Osteocyte (in vitro differentiated cells): ENCODE results near the gene DNAJC7. TPM values are rescaled to one million over a fixed set of nuclear protein-coding genes. Genes with fewer than 3 reads are reported as not detected.
"Not testable (repeated sequence)": the region's sequence is repeated elsewhere in the genome, so short reads cannot be mapped to it uniquely, and the experiment has no call there.

ENCODE experiments used
- DNase-seq: peaks from one replicate; pipeline ENCODE4 v3.0.0; 2021; ENCODE audit warnings: mixed read lengths; ENCODE audit not compliant: unreplicated experiment; ENCODE audit errors: extremely low spot score
- H3K27ac Mint-ChIP-seq: one replicate; pipeline ENCODE4 v1.8.0; 2021; ENCODE audit warnings: mild to moderate bottlenecking, mixed read lengths; ENCODE audit not compliant: unreplicated experiment
- H3K27me3 Mint-ChIP-seq: one replicate; pipeline ENCODE4 v1.8.0; 2021; ENCODE audit warnings: mixed read lengths; ENCODE audit not compliant: unreplicated experiment
- H3K36me3 Mint-ChIP-seq: one replicate; pipeline ENCODE4 v1.8.0; 2021; ENCODE audit warnings: mixed read lengths; ENCODE audit not compliant: unreplicated experiment
- H3K4me1 Mint-ChIP-seq: one replicate; pipeline ENCODE4 v1.8.0; 2021; ENCODE audit warnings: mixed read lengths; ENCODE audit not compliant: unreplicated experiment
- H3K4me3 Mint-ChIP-seq: one replicate; pipeline ENCODE4 v1.8.0; 2021; ENCODE audit warnings: mild to moderate bottlenecking, moderate library complexity, mixed read lengths; ENCODE audit not compliant: unreplicated experiment
- H3K9me3 Mint-ChIP-seq: one replicate; pipeline ENCODE4 v1.8.0; 2021; ENCODE audit warnings: mixed read lengths; ENCODE audit not compliant: unreplicated experiment
- CTCF ChIP-seq: fragments of 200-600 bp; sonication (generic); IDR thresholded peaks from 2 replicates; pipeline ENCODE4 v1.5.0; 2021; ENCODE audit warnings: antibody characterized with exemption, mild to moderate bottlenecking, moderate library complexity
- total RNA-seq: library from RNA; stranded (reverse); gene quantifications from 2 replicates; pipeline ENCODE4 v1.2.1, GENCODE V29; 2021

DNAJC7 gene
- total RNA-seq, 1 donor from 2014 or later = 73.9 TPM

- Mint-ChIP-seq H3K27me3 (peaks cover 3% of the 10 kb centered on the region), H3K36me3 (peaks cover 11% of the 10 kb centered on the region), H3K27ac (no peak overlapping the region), H3K4me1 (peaks cover 19% of the 10 kb centered on the region), H3K9me3 (no peaks in the 10 kb centered on the region), H3K4me3 (no peak overlapping the region)
- TF ChIP-seq CTCF = no peak
- no peak for DNase-seq
These were observed 8.7 kb upstream of the DNAJC7 start for GRCh38 chr17:42025936-42026335.

GRCh38 chr17:42025191-42025579, 7.9 kb upstream of the DNAJC7 start:
- no peak for TF ChIP-seq CTCF
- DNase-seq = no peak
- Mint-ChIP-seq H3K4me3 (no peak overlapping the region), H3K4me1 (peaks cover 26% of the 10 kb centered on the region), H3K27ac (peak overlapping the region; percentile 86), H3K9me3 (no peaks in the 10 kb centered on the region), H3K27me3 (no peaks in the 10 kb centered on the region), H3K36me3 (peaks cover 11% of the 10 kb centered on the region)

- Mint-ChIP-seq H3K4me3 (no peak overlapping the region), H3K9me3 (peaks cover 3% of the 10 kb centered on the region), H3K27ac (peak overlapping the region; percentile 86), H3K36me3 (peaks cover 11% of the 10 kb centered on the region), H3K4me1 (peaks cover 33% of the 10 kb centered on the region), H3K27me3 (no peaks in the 10 kb centered on the region)
- DNase-seq = no peak
- TF ChIP-seq CTCF = no peak
These were observed 6.5 kb upstream of the DNAJC7 start for GRCh38 chr17:42023524-42024349.

- H3K4me1 Mint-ChIP-seq = peaks cover 47% of the 10 kb centered on the region
- DNase-seq, H3K27me3 Mint-ChIP-seq, H3K9me3 Mint-ChIP-seq: not testable (repeated sequence)
- peak overlapping the region; percentile 81 for H3K27ac Mint-ChIP-seq
- H3K4me3 Mint-ChIP-seq = peak overlapping the region; percentile 87
- H3K36me3 Mint-ChIP-seq = peaks cover 11% of the 10 kb centered on the region
These were observed 3.6 kb upstream of the DNAJC7 start for GRCh38 chr17:42020845-42021244.

GRCh38 chr17:42019509-42020404, 2.5 kb upstream of the DNAJC7 start, which contains the start of gene NKIRAS2:
TSS of gene NKIRAS2 (plus strand) at chr17:42020090. CDS start at chr17:42021578, 1,488 bp downstream.
- TF ChIP-seq CTCF = peak; percentile 86
- H3K27me3 Mint-ChIP-seq = no peaks in the 10 kb centered on the region
- peaks cover 52% of the 10 kb centered on the region for H3K4me1 Mint-ChIP-seq
- H3K27ac Mint-ChIP-seq = peak within 1 kb of the TSS; percentile 81
- H3K9me3 Mint-ChIP-seq = peaks cover 3% of the 10 kb centered on the region
- peak; percentile 98 for DNase-seq
- peak within 1 kb of the TSS; percentile 87 for H3K4me3 Mint-ChIP-seq
- H3K36me3 Mint-ChIP-seq = peaks cover 11% of the 10 kb centered on the region
